ENCODE results near the gene SORBS1. TPM values are rescaled to one million over a fixed set of nuclear protein-coding genes. Genes with fewer than 3 reads are reported as not detected.

SORBS1 gene
- total RNA-seq, 1 donor from 2014 or later = 896 TPM

- Histone ChIP-seq H3K4me3 (no peak overlapping the region), H3K4me1 (peaks cover 85% of the 10 kb centered on the region), H3K36me3 (peaks cover 82% of the 10 kb centered on the region), H3K27me3 (ENCODE audit: low read depth) (no peaks in the 10 kb centered on the region), H3K9me3 (replicated peaks) (no peaks in the 10 kb centered on the region), H3K27ac (replicated peaks) (no peak overlapping the region)
- DNase-seq = no peak
- no peak for TF ChIP-seq CTCF (IDR thresholded peaks at IDR 0.05; ENCODE audit: borderline replicate concordance)
- intact Hi-C loops (cut with micrococcal nuclease) = no loop called here
Observed at GRCh38 chr10:95339863-95340262, 221.3 kb downstream of the SORBS1 start.

- H3K36me3 ChIP-seq = peaks cover 73% of the 10 kb centered on the region
- no peak for TF ChIP-seq CTCF (IDR thresholded peaks at IDR 0.05; ENCODE audit: borderline replicate concordance)
- H3K4me1 ChIP-seq = peaks cover 86% of the 10 kb centered on the region
- H3K4me3 ChIP-seq = no peak overlapping the region
- intact Hi-C loops (cut with micrococcal nuclease) = no loop called here
- H3K27ac ChIP-seq (replicated peaks) = peak overlapping the region; percentile 88
- no peak for DNase-seq
- no peaks in the 10 kb centered on the region for H3K9me3 ChIP-seq (replicated peaks)
- no peaks in the 10 kb centered on the region for H3K27me3 ChIP-seq (ENCODE audit: low read depth)
Observed at GRCh38 chr10:95337423-95338160, 223.6 kb downstream of the SORBS1 start.

GRCh38 chr10:95336702-95337101 lies 224.5 kb downstream of the SORBS1 start:
- peaks cover 72% of the 10 kb centered on the region for H3K36me3 ChIP-seq
- intact Hi-C loops (cut with micrococcal nuclease) = no loop called here
- DNase-seq = no peak
- H3K4me1 ChIP-seq = peaks cover 86% of the 10 kb centered on the region
- no peaks in the 10 kb centered on the region for H3K9me3 ChIP-seq (replicated peaks)
- no peak for TF ChIP-seq CTCF (IDR thresholded peaks at IDR 0.05; ENCODE audit: borderline replicate concordance)
- peak overlapping the region; percentile 88 for H3K27ac ChIP-seq (replicated peaks)
- H3K4me3 ChIP-seq = no peak overlapping the region
- no peaks in the 10 kb centered on the region for H3K27me3 ChIP-seq (ENCODE audit: low read depth)

GRCh38 chr10:95335933-95336699 lies 225.1 kb downstream of the SORBS1 start:
- no peak for TF ChIP-seq CTCF (IDR thresholded peaks at IDR 0.05; ENCODE audit: borderline replicate concordance)
- DNase-seq = no peak
- Histone ChIP-seq H3K9me3 (replicated peaks) (no peaks in the 10 kb centered on the region), H3K36me3 (peaks cover 72% of the 10 kb centered on the region), H3K27me3 (ENCODE audit: low read depth) (no peaks in the 10 kb centered on the region), H3K27ac (replicated peaks) (peak overlapping the region; percentile 88), H3K4me3 (no peak overlapping the region), H3K4me1 (peaks cover 86% of the 10 kb centered on the region)
- intact Hi-C loops (cut with micrococcal nuclease) = no loop called here

GRCh38 chr10:95334805-95335144 lies 226.4 kb downstream of the SORBS1 start:
- peaks cover 95% of the 10 kb centered on the region for H3K4me1 ChIP-seq
- no peak for DNase-seq
- H3K27ac ChIP-seq (replicated peaks) = peak overlapping the region; percentile 88

More at GRCh38 chr10:95334805-95335144, 226.4 kb downstream of the SORBS1 start:
- peak overlapping the region; percentile 27 for H3K4me3 ChIP-seq
- no peaks in the 10 kb centered on the region for H3K9me3 ChIP-seq (replicated peaks)
- no peaks in the 10 kb centered on the region for H3K27me3 ChIP-seq (ENCODE audit: low read depth)
- peaks cover 60% of the 10 kb centered on the region for H3K36me3 ChIP-seq
- intact Hi-C loops (cut with micrococcal nuclease) = no loop called here
- no peak for TF ChIP-seq CTCF (IDR thresholded peaks at IDR 0.05; ENCODE audit: borderline replicate concordance)

Data from left ventricle myocardium inferior (tissue), 1 donor.